Memory B cell (primary cell): ENCODE results near the gene CCDC57.

Source experiments
- ATAC-seq: fragments of 150-1000 bp; cut with Tn5 transposase; 2 replicates; pipeline ENCODE4 v1.10.0; 2021; ENCODE audit warnings: low read depth, mild to moderate bottlenecking, moderate library complexity
- DNase-seq, 2 donors: peaks; one replicate each; pipeline ENCODE4 v3.0.0; 2022; ENCODE audit warnings: low spot score in 2 of 2
- H3K27ac Mint-ChIP-seq: one replicate; pipeline ENCODE4 v1.8.0; 2022; ENCODE audit warnings: mild to moderate bottlenecking, moderate library complexity, mixed read lengths
- H3K27me3 Mint-ChIP-seq: one replicate; pipeline ENCODE4 v1.8.0; 2022; ENCODE audit warnings: mixed read lengths
- H3K36me3 Mint-ChIP-seq: one replicate; pipeline ENCODE4 v1.8.0; 2022; ENCODE audit warnings: mild to moderate bottlenecking, mixed read lengths
- H3K4me1 Mint-ChIP-seq: one replicate; pipeline ENCODE4 v1.8.0; 2022; ENCODE audit warnings: mixed read lengths
- H3K4me3 Mint-ChIP-seq: one replicate; pipeline ENCODE4 v1.8.0; 2022; ENCODE audit warnings: mild to moderate bottlenecking, moderate library complexity, mixed read lengths
- H3K9me3 Mint-ChIP-seq: one replicate; pipeline ENCODE4 v1.8.0; 2022; ENCODE audit warnings: mixed read lengths

CCDC57 gene

DNA sequence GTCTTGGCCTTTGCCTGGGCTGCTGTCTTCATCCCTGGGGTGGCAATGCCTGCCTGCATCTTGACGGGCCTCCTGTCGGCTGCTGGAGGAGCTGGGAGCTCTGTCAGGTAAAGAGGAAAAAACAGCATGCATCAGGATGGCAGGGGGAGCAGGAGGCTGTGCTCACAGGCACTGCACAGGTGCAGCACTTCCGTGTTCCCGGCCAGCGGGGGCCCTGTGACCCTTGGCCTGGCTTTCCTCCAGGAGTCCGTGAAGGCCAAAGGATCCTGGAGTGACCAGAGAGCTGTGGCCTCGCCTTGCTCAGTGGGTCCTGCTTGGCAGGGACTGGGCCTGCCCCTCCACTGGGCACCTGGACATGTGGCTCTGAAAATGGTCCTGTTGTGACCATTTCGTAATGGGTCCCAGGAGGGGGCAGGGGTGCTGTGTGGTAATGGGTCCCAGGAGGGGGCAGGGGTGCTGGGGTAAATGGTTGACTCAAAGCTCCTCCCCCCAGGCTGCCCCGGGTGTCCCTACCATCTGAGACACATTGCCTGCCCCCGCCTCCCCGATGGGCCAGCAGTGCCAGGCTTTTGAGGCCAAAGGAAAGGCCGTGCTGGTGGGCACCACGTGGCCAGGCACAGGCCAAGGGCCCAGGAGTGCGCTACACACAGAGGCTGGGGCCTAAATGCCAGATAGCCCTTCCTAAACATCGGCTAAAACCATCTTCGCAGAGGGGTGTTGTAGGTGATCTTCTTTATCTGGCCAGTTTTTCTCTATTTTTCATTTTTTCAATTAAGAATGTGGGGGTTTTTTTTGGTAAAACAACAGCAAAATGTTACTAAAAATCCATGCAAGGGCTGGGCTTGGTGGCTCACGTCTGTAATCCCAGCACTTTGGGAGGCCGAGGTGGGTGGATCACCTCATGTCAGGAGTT lies 110.6 kb downstream of the CCDC57 start:
- ATAC-seq: no peak
- peaks cover 9% of the 10 kb centered on the region for H3K4me1 Mint-ChIP-seq
- no peaks in the 10 kb centered on the region for H3K36me3 Mint-ChIP-seq
- no peaks in the 10 kb centered on the region for H3K27me3 Mint-ChIP-seq
- H3K4me3 Mint-ChIP-seq: no peak overlapping the region
- no peaks in the 10 kb centered on the region for H3K9me3 Mint-ChIP-seq
- no peak for DNase-seq
- no peak overlapping the region for H3K27ac Mint-ChIP-seq

DNA sequence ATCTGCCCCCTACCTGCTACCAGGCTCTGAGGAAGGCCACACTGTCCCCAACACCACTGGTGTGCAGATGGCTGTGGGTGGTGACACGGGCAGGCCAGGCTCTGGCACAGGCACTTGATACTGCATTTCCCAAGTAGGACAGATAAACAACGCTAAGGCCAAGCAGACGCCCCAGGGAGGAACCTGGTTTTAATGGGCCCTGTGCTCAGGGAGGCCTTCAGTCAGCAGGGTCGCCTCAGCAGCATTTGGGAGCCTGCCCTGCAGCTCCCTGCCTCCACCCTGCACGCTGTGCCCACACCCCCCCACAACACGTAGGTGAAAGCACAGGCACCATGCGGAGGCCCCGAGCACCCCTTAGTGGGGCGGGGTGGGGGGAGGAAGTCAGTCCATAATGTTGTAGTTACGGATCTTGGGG lies 111.3 kb downstream of the CCDC57 start:
- no peak overlapping the region for H3K27ac Mint-ChIP-seq
- no peaks in the 10 kb centered on the region for H3K9me3 Mint-ChIP-seq
- no peaks in the 10 kb centered on the region for H3K27me3 Mint-ChIP-seq
- H3K4me3 Mint-ChIP-seq: no peak overlapping the region
- DNase-seq (no peak), ATAC-seq (no peak)
- H3K4me1 Mint-ChIP-seq: peaks cover 10% of the 10 kb centered on the region
- H3K36me3 Mint-ChIP-seq: no peaks in the 10 kb centered on the region

DNA sequence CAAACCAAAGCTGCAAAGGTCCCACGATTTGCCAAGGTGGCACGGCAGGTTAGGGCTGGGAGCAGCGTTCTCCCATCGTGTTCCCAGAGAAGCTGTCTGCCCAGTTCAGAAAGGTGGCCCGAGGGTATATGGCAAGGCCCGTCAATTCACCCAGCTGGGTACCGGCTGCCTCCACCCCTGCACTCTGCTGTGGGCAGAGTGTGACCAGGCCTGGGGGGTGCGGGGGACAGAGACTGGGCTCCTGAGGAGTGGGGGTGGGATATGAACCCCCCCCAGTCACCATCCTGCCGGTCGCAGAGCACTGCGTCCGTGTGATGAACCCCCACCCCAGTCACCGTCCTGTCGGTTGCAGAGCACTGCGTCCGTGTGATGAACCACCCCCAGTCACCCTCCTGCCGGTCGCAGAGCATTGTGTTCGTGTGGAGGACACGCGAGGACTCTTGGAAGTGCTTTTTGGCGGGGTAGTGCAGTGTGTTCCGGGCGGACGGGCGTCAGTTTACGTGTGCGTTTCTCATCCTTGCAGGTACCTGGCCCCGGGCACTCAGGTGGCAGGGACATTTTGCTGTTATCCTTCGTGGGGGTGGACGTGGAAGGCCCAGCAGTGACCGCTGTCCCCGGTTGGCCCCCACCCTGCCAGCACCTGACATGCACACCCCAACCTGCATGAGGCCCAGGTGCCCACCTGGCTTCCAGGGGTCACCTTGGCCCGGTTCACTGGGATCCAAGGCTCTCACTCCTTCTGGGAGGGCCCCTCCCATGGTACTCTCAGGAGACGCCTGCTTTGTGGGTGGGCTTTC lies 111.9 kb downstream of the CCDC57 start:
- ATAC-seq (no peak), DNase-seq (no peak)
- Mint-ChIP-seq H3K27ac (no peak overlapping the region), H3K4me3 (no peak overlapping the region), H3K27me3 (no peaks in the 10 kb centered on the region), H3K9me3 (no peaks in the 10 kb centered on the region), H3K4me1 (peaks cover 6% of the 10 kb centered on the region), H3K36me3 (no peaks in the 10 kb centered on the region)

DNA sequence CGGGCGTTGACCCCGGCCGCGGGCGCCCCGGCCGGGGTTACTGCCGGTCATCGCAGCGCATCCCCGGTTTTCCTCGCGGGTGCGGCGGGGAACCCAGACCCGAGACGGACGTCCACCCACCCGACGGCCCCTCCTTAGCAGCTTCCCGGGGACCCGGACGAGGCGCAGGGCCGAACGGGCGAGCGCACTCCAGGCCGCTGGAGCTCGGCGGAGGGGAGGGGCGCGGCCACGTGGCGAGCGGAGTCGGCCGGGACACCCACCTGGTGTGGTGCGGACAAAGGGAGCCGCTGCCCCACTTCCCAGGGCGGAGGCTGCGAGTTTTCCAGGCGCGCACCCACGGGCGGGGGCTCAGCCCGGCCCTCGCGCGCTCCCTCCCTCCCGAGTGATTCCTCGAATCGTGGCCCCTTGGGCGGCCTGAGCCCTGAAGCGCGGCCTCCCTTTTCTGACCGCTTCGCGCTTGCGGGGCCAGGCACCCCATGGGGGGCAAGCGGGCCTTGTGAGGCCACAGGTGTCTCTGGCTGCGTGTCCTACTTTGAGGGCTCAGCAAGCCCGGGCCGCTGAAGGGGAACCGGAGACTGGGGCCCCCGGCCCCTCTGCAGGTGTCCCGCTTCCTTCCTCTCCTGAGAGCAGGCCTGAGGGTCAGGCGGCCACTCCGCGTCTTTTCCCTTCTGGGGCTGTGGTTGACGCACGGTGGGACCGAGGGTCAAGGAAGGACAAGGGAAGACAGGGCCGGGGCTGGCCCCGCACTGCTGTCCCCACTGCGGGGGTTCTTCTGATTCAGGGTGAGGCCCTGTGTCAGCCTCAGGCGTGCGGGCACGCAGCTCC lies 113.5 kb downstream of the CCDC57 start:
- ATAC-seq (peak; percentile 2), DNase-seq (peak in 1 of 2 donors; percentile 54)
- peak overlapping the region; percentile 95 for H3K27ac Mint-ChIP-seq
- peaks cover 6% of the 10 kb centered on the region for H3K4me1 Mint-ChIP-seq
- no peaks in the 10 kb centered on the region for H3K9me3 Mint-ChIP-seq
- peak overlapping the region; percentile 87 for H3K4me3 Mint-ChIP-seq
- H3K36me3 Mint-ChIP-seq: no peaks in the 10 kb centered on the region
- no peaks in the 10 kb centered on the region for H3K27me3 Mint-ChIP-seq

DNA sequence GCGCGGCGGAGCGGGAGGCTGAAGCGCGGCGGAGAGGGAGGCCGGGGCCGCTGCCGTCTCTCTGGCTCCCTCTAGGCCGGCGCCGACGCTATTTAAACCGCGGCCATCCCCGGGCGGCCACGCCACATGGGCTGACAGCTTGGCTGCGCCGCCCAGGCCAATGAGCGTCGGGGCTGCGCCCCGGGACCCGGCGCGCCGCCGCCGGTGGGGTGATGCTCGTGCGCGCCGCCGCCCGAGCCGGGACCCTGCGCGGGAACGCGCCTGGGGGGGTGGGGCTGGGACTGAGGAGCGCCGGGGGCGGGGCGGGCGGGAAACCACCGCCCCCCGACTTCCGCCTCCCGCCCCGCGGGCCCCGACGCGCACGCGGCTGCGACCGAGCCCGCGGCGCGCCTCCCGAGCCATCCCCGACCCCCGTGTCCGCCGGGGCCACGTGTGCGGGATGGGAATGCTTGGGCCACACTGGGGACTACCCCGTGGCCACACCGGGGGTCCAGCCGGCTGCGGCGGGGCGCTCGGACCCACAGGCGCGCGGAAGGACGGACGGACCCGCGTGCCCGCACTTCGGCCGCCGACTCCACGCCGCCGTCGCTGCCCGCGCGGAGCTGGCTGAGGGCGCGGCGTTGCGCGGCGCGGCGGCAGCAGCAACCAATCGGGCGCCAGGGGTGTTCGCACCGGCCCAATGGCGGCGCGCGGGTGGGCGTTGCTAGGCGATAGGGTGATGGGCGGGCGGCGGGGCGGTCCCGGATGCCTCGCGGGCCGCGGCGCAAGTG lies 114.3 kb downstream of the CCDC57 start, which contains the start of gene FASN:
TSS of gene FASN (minus strand) at position 68 of the 770 bp plus-strand sequence. CDS start 1,791 bp downstream, outside the sequence.
- ATAC-seq (peak; percentile 79), DNase-seq (peak; percentile 90 to 92)
- H3K27me3 Mint-ChIP-seq: no peaks in the 10 kb centered on the region
- H3K36me3 Mint-ChIP-seq: peaks cover under 1% of the 10 kb centered on the region
- H3K4me1 Mint-ChIP-seq: peaks cover 6% of the 10 kb centered on the region
- peak within 1 kb of the TSS; percentile 95 for H3K27ac Mint-ChIP-seq
- peak within 1 kb of the TSS; percentile 80 for H3K4me3 Mint-ChIP-seq
- H3K9me3 Mint-ChIP-seq: no peaks in the 10 kb centered on the region

DNA sequence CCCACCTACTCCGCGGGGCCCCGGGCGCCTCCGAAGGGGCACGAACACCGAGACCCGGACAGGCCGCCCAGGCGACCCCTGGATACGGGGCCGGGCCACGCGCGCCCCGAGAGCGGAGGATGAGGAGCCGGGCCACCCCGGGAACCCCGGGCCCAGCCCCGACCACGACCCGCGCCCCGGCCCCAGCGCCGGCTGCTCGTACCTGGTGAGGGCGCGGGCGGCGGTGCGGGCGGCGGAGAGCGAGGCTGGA lies 114.8 kb downstream of the CCDC57 start:
- DNase-seq (no peak), ATAC-seq (peak; percentile 0)
- no peak overlapping the region for H3K27ac Mint-ChIP-seq
- H3K27me3 Mint-ChIP-seq: no peaks in the 10 kb centered on the region
- H3K36me3 Mint-ChIP-seq: peaks cover 4% of the 10 kb centered on the region
- H3K4me1 Mint-ChIP-seq: peaks cover 6% of the 10 kb centered on the region
- H3K9me3 Mint-ChIP-seq: no peaks in the 10 kb centered on the region
- peak overlapping the region; percentile 80 for H3K4me3 Mint-ChIP-seq

DNA sequence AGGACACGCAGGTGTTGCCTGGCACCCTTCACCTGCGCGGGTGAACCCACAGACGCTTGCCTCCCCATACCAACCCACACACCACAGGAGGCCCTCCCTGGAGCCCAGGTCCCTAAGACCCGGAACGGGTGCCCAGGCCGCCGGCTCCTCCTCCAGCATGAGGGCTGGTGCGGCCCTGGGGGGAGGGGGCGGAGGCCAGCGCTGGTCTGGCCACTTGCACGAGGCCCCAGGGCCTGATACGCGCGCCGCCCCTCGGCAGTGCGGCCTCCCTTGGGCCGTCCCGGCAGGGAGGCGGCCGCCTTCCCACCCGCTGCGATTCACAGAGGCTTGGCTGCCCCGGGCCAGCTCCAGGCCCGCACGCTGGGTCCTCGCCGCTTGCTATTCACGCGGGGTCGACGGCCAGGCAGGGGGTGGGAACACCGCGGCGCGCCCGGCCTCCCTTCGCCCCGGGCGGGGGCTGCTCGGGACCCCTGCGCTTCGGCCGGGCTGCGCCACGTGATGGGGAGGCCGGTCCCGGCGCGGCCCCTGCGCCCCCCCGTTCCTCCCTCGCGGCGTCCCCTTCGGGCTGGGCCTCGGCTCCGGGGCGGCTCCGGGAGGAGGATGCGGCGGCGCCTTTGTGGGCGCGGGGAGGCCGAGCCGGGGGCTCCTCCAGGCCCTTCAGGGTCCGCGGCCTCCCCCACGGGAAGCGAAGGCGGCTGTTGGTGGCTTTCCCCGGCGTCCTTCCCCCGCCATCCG lies 115.3 kb downstream of the CCDC57 start:
- H3K4me1 Mint-ChIP-seq: peaks cover 6% of the 10 kb centered on the region
- no peak overlapping the region for H3K27ac Mint-ChIP-seq
- H3K9me3 Mint-ChIP-seq: no peaks in the 10 kb centered on the region
- ATAC-seq (no peak), DNase-seq (no peak)
- H3K36me3 Mint-ChIP-seq: peaks cover 4% of the 10 kb centered on the region
- no peaks in the 10 kb centered on the region for H3K27me3 Mint-ChIP-seq
- H3K4me3 Mint-ChIP-seq: peak overlapping the region; percentile 80

DNA sequence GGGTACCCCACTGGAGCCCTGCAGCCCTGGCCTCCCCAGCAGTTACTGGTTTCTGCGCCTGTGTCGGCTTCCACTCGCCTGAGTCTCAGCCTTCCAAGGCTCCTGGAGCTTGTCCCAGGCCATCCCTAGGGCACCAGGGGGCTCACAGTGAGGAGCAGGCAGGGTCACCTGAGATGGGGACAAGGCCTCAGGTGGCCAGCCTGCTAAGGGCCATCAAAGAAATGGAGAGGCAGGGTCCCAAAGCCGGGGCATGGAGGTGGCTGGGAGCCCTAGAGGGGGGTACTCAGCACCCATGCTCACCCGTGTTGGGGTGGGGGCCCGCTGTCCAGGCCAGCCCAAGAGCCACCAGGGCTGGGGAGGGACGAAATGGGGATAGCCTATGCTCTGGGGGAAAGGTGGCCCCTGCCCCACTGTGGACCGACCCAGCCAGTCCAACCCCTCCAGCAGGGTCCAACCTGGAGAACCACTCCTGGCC lies 115.9 kb downstream of the CCDC57 start:
- no peaks in the 10 kb centered on the region for H3K9me3 Mint-ChIP-seq
- H3K27me3 Mint-ChIP-seq: no peaks in the 10 kb centered on the region
- H3K36me3 Mint-ChIP-seq: peaks cover 4% of the 10 kb centered on the region
- DNase-seq: no peak
- peaks cover 6% of the 10 kb centered on the region for H3K4me1 Mint-ChIP-seq
- H3K27ac Mint-ChIP-seq: no peak overlapping the region
- peak overlapping the region; percentile 62 for H3K4me3 Mint-ChIP-seq
- no peak for ATAC-seq

DNA sequence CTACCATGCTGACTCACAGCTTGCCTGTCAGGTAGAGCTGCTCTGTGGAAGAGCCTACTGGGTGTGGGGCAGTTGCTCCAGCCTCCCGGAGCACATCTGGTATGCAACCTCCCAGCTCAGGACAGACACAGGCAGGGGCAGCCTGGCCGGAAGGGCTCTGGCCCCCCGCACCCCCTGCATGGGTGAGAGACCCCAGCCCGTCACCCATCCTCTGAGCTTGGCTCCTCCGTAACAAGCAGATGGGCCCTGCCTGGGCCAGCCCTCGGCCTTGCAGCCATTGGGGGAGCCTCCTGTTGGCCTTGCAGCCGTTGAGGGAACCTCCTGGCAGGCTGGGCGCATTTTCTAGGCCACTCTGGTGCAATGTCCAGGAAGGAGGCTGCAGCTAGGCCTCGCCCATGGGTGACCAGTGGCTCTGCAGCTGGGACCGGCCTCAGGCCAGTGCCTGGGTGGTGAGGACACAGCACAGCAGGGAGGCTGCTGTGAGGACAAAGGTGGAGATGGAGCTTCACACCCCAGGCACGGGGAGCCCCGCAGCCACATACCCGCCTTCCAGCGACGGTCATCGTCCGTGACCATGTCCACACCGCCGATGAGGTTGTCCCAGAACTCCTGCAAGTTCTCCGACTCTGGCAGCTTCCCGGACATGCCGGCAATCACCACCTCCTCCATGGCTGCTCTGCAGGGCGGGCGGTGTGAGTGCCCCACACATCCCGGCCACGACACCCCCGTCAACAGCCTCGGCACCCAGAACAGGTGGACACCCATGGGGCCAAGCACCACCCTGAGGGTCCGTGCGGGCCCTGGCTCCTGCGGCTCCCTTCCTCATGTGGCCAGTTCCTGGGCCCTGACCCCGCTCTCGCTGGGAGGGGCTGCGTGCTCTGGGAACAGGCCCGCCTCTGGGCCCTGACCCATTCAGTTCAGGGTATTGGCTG lies 116.6 kb downstream of the CCDC57 start:
- Mint-ChIP-seq H3K9me3 (no peaks in the 10 kb centered on the region), H3K4me3 (peak overlapping the region; percentile 17), H3K36me3 (peaks cover 7% of the 10 kb centered on the region), H3K27ac (no peak overlapping the region), H3K27me3 (no peaks in the 10 kb centered on the region), H3K4me1 (peaks cover 6% of the 10 kb centered on the region)
- ATAC-seq (no peak), DNase-seq (no peak)

DNA sequence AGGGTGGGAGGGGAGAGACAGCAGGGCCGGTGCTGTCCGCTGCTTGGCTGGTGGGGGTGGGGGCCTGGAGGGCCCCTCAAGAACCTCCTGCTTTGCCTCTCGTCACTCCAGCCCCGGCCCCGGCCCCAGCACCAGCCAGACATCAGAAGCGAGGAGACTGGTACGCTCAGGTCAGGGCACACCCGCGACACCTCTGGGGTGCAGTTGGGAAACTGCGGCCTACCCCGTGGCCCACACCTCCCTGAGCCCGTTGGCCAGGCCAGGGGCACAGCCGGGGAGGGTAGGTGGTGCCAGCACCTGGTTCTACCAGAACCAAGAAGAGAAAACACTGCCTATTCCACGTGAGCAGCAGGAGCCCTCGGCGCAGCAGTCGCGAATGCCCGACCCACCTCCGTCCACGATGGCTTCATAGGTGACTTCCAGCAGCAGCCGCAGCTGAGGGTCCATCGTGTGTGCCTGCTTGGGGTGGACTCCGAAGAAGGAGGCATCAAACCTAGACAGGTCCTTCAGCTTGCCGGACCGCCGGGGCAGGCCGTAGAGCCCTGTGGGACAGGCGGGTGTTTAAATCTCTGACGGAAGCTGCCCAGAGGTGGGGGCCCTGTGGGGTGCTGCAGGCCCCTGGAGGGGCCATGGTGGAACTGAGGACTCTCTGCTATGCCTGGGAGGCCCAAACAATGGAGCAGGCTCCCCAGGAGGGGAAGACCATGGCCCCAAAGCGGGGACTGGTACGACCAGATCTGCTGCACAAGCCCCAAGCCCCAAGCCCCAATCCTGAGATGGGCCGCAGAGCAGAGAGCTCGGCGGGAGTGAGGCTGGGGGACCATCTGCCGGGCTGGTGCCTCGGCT lies 117.5 kb downstream of the CCDC57 start:
- Mint-ChIP-seq H3K9me3 (no peaks in the 10 kb centered on the region), H3K27ac (no peak overlapping the region), H3K27me3 (no peaks in the 10 kb centered on the region), H3K36me3 (peaks cover 7% of the 10 kb centered on the region), H3K4me1 (peaks cover 6% of the 10 kb centered on the region), H3K4me3 (no peak overlapping the region)
- DNase-seq (no peak), ATAC-seq (no peak)

DNA sequence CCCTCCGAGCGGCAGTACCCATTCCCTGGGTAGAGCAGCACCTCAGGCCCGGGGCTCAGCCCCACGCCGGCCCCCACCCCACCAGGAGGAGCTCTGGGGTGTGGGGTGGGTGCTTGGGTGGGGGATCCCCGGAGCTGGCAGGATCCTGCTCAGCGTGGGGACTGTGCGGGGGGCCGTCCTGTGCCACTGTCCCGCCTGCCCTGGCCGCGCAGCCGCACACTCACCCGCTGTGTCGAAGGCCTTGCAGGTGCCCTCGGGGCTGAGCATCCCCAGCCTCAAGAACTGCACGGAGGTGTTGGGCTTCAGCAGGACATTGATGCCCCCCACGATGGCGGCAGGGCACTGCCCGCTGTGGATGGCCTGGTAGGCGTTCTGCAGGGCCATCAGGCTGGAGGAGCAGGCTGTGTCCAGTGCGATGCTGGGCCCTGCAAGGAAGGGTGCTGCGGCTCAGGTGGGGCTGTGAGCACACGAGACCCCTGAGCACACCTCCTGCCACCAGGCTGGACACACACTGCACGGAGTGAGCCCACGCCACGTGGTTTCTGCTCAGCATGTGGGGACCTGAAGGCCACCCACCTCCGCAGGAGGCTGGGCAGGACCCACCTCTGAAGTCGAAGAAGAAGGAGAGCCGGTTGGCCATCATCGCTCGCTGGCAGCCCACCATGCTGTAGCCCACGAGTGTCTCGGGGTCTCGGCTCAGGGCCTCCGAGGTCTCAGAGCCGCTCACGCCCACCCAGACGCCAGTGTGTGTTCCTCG lies 119.5 kb downstream of the CCDC57 start:
- peaks cover 9% of the 10 kb centered on the region for H3K36me3 Mint-ChIP-seq
- H3K9me3 Mint-ChIP-seq: no peaks in the 10 kb centered on the region
- no peak overlapping the region for H3K4me3 Mint-ChIP-seq
- H3K27me3 Mint-ChIP-seq: no peaks in the 10 kb centered on the region
- DNase-seq (no peak), ATAC-seq (no peak)
- no peak overlapping the region for H3K27ac Mint-ChIP-seq
- H3K4me1 Mint-ChIP-seq: peaks cover 4% of the 10 kb centered on the region
